ENCODE results near the gene ERICH3.

Gene ERICH3

GRCh38 chr1:74590288-74590687 lies 83.3 kb downstream of the ERICH3 start:
- no peak for DNase-seq

- no peak for DNase-seq
Measured at GRCh38 chr1:74587888-74588287, 85.7 kb downstream of the ERICH3 start.

GRCh38 chr1:74586253-74586897 lies 87.2 kb downstream of the ERICH3 start:
- DNase-seq: no peak

GRCh38 chr1:74584185-74584584 lies 89.4 kb downstream of the ERICH3 start:
- no peak for DNase-seq

- DNase-seq: no peak
Measured at GRCh38 chr1:74583397-74583796, 90.2 kb downstream of the ERICH3 start.

- no peak for DNase-seq
Measured at GRCh38 chr1:74579425-74579824, 94.2 kb downstream of the ERICH3 start.

GRCh38 chr1:74578101-74578500 lies 95.5 kb downstream of the ERICH3 start:
- no peak for DNase-seq

GRCh38 chr1:74571891-74572290 lies 101.7 kb downstream of the ERICH3 start:
- no peak for DNase-seq

- DNase-seq: no peak
Measured at GRCh38 chr1:74571493-74571800, 102.1 kb downstream of the ERICH3 start.

GRCh38 chr1:74570797-74571492 lies 102.6 kb downstream of the ERICH3 start:
- no peak for DNase-seq

GRCh38 chr1:74549932-74550331 lies 123.7 kb downstream of the ERICH3 start:
- DNase-seq: no peak

GRCh38 chr1:74548961-74549750 lies 124.4 kb downstream of the ERICH3 start:
- no peak for DNase-seq

- DNase-seq: no peak
Measured at GRCh38 chr1:74545821-74546220, 127.8 kb downstream of the ERICH3 start.

GRCh38 chr1:74534241-74534640 lies 139.4 kb downstream of the ERICH3 start:
- no peak for DNase-seq

GRCh38 chr1:74531796-74532195 lies 141.8 kb downstream of the ERICH3 start:
- no peak for DNase-seq

- no peak for DNase-seq
Measured at GRCh38 chr1:74530892-74531291, 142.7 kb downstream of the ERICH3 start.

GRCh38 chr1:74528123-74528522 lies 145.5 kb downstream of the ERICH3 start:
- DNase-seq: no peak

GRCh38 chr1:74526708-74527107 lies 146.9 kb downstream of the ERICH3 start:
- no peak for DNase-seq

GRCh38 chr1:74523873-74524480 lies 149.6 kb downstream of the ERICH3 start:
- no peak for DNase-seq

GRCh38 chr1:74522148-74522547 lies 151.4 kb downstream of the ERICH3 start:
- no peak for DNase-seq
